ENCODE measurements around the gene BAIAP2L1.
"Not testable (repeated sequence)": the region's sequence is repeated elsewhere in the genome, so short reads cannot be mapped to it uniquely, and the experiment has no call there.

DNA sequence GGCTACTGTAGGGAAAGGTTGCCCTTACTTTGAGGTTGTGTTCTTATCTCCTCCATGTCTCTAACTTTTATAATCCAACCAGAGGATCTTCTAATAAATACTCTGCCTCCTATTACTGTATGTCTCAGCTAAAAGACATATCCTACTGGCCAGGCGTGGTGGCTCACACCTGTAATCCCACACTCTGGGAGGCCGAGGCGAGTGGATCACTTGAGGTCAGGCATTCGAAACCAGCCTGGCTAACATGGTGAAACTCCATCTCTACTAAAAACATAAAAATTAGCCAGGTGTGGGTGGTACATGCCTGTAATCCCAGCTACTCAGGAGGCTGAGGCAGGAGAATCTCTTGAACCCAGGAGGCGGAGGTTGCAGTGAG lies 18.4 kb upstream of the BAIAP2L1 start:
- TF ChIP-seq, protein P1, sequence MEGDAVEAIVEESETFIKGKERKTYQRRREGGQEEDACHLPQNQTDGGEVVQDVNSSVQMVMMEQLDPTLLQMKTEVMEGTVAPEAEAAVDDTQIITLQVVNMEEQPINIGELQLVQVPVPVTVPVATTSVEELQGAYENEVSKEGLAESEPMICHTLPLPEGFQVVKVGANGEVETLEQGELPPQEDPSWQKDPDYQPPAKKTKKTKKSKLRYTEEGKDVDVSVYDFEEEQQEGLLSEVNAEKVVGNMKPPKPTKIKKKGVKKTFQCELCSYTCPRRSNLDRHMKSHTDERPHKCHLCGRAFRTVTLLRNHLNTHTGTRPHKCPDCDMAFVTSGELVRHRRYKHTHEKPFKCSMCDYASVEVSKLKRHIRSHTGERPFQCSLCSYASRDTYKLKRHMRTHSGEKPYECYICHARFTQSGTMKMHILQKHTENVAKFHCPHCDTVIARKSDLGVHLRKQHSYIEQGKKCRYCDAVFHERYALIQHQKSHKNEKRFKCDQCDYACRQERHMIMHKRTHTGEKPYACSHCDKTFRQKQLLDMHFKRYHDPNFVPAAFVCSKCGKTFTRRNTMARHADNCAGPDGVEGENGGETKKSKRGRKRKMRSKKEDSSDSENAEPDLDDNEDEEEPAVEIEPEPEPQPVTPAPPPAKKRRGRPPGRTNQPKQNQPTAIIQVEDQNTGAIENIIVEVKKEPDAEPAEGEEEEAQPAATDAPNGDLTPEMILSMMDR (conservative IDR thresholded peaks at IDR 0.05 in 1 of 2, IDR thresholded peaks at IDR 0.05 in 1 of 2; ENCODE audit: low read depth in 1 of 2, low read length in 2 of 2) = not testable (repeated sequence)
- not testable (repeated sequence) for TF ChIP-seq EZH2 (IDR thresholded peaks at IDR 0.05; ENCODE audit: low read length, missing control alignments)
